Medulla oblongata (tissue), 1 donor: ENCODE results near the gene PHKG2.
"Not testable (repeated sequence)": the region's sequence is repeated elsewhere in the genome, so short reads cannot be mapped to it uniquely, and the experiment has no call there.

Source experiments
- DNase-seq: peaks from one replicate; pipeline ENCODE4 v3.0.0-alpha.2; 2015; ENCODE audit errors: extremely low spot score

PHKG2 gene, protein sequence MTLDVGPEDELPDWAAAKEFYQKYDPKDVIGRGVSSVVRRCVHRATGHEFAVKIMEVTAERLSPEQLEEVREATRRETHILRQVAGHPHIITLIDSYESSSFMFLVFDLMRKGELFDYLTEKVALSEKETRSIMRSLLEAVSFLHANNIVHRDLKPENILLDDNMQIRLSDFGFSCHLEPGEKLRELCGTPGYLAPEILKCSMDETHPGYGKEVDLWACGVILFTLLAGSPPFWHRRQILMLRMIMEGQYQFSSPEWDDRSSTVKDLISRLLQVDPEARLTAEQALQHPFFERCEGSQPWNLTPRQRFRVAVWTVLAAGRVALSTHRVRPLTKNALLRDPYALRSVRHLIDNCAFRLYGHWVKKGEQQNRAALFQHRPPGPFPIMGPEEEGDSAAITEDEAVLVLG

DNA sequence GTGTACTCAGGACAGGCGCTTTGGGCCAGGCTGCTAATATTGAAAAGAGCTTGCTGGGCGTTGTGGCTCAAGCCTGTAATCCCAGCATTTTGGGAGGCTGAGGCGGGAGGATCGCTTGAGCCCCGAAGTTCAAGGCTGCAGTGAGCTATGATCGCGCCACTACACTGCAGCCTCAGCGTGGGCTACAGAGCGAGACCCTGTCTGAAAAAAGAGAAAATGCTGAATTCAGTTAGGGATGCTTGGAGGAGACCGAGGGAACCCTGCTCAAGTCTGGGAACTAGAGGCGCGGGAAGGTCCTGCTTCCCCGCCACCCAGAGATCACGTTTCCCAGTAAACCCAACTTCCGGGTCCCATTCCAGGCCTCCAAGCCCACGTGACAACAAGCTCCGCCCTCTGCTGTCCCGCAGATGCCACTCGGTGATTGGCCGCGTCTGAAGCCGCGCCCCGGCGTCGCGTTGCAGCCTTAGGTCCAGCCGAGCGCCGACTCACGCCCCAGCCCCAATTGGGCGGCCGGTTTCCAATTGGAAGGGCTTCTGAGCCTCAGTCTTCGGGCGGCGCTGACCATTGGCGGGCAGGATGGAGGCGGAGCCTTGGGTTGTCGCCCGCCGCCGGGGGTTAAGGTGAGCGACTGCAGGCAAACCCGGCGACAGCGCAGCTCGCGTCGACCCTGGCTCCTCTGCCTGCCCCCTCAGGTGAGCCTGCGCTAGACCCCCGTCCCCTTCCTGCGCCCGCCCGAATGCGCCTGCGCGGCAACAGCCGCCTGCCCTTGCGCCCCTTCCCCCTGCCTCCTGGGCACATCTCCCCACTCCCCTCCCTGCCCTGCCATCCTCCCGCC is at the start of gene PHKG2:
TSS of gene PHKG2 (plus strand) at position 627 of the 835 bp plus-strand sequence. CDS start 396 bp downstream, outside the sequence.
- DNase-seq = peak; percentile 100

DNA sequence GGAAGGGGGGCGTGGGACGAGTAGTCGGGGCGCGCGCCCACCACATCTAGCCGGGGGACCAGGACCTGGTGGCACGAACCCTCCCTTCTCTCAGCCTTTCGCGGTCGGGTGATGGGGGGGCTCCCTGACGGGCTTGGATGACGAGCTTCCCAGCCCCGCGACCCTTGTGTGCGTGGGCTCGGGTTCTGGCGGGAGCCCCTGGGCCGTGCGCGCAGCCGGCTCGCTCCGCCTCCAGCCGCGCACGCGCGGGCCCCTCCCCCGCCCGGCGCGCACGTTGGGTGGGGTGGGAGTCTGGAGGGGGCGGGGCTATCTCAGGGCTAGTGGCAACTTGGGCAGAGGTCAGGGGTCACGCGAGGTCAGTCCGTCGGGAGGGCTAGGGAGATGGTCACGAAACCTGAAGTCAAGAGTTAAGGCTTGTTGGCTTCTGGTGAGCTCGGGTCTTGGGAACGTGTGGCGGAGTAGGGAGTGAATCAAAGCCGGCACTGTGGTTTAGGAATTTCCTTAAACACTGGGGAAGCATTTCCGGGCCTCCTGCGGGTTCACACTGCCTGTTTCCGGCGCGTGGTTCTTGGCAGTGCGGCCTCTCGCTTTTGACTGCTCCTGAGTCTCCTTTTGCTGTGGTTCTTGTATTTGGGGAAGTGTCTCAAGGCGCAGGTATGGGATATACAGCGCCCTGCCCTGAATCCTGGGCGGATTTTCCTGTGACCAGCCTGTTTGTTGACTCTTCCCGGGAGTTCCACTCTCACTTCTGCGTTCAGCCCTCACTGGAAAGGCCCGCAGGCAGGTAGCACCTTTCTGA is 49.2 kb upstream of the PHKG2 start, which contains the start of gene SRCAP:
TSS of gene SRCAP (plus strand) at position 356 of the 799 bp plus-strand sequence. CDS start 1,654 bp downstream, outside the sequence.
- peak; percentile 89 for DNase-seq

DNA sequence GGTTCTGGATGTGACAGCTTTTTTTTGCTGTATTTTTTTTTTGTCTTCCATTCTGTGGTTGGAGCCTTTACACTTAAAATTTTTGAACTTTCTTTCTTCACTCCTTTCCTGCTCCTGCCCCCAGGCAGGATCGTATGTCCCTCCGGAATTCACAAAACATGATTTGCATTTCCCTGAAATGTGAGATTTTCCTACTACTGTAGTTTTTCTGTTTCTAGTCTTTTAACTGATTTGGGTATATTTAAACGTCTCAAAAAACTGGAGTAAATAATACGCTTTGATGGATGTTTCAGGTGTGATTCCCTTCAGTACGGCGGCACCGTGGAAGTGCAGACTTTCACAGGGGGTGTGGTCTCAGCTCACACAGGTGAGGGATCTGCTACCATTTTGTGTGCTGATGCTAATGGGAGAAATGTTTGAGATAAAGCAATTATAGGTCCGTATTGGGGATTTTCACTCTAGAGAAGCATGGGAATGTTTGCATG is 48.6 kb upstream of the PHKG2 start:
- DNase-seq = no peak

DNA sequence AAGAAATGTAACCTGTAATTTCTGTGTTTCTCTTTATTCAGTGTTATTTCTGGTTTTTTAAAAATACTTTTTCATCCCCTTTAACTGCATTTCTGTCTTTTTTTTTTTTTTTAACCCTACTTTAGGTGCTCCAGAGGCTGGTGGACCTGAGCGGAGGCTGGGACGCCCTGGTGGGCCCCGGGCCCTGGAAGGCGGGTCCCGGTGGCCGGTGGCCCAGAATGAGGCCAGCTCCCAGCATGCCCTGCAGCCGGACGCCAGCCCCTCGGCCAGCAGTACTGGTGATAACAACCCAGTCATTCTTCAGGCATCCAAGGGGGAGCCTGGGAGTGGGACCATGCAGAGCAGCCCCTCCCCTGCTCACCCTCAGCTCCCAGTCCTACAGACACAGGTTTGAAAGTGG is 47.7 kb upstream of the PHKG2 start:
- DNase-seq = no peak

DNA sequence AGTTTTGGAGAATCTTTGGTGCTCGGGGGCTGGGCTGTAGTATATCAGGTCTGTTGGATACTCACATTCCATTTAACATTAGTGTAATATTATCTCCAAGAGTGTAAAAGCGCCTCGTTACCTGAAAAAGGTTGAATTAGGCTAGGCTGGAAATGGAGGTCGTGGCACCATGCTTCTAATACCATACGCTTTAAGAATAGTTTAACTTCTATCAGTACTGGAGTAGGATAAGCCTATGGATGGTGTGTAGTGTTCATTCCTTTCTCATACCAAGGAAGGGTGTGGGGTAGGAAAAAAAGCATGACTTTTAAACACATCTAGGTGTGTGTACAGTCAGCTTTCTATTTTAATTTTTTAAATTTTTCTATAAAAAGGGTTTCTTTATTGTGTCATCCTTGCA is 47.3 kb upstream of the PHKG2 start:
- no peak for DNase-seq

DNA sequence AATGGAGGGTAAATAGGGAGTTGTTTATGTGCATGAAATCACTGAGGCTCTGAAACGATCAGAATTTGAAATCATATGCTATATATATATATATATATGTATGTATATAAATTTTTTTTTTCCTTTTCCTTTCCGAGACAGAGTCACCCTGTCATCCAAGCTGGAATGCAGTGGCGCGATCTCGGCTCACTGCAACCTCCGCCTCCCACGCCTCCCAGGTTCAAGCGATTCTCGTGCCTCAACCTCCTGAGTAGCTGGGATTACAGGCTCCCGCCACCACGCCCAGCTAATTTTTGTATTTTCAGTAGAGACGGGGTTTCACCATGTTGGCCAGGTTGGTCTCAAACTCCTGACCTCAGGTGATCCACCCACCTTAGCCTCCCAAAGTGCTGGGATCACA is 45.2 kb upstream of the PHKG2 start:
- not testable (repeated sequence) for DNase-seq

DNA sequence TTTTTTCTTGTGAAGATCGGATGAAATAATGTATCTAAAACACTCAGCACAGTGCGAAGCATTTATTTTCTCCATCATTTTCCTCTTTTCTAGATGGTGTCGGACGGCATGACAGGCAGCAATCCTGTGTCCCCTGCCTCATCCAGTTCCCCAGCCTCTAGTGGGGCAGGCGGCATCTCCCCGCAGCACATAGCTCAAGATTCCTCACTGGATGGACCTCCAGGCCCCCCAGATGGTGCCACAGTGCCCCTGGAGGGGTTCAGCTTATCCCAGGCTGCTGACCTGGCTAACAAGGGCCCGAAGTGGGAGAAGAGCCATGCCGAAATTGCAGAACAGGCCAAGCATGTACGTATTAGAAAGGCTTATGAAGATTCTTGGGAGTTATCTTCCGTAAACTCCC is 44.3 kb upstream of the PHKG2 start:
- DNase-seq = no peak

DNA sequence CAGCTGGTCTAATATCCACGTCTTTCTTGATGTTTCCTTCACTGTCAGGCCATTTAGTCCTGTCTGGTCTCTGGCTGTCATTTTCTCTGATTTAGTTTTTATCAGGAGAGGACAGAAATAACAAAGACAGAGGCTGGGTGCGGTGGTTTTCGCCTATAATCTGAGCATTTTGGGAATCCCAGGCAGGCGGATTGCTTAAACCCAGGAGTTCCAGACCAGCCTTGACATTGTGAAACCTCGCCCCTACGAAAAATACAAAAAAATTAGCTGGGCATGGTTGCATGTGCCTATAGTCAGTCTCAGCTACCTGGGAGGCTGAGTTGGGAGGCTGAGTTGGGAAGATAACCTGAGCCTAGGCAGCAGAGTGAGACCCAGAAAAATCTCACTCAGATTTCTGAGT is 42.2 kb upstream of the PHKG2 start:
- no peak for DNase-seq

DNA sequence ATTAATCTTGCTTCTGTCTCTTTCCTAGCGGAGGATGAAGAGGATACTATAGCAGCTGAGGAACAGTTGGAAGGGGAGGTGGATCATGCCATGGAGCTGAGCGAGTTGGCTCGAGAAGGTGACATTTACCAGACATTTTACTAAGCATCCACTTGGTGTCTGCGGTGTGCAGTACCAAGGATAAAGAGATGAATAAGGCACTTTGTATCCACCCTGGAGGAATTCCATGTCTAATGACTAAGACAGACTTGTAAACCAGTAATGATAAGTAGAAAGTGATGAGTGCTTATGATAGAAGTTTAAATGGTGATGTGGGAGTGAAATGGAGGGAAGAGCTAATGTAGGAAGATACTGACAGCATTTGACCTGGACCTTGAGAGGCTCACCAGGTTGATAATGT is 37.3 kb upstream of the PHKG2 start:
- no peak for DNase-seq

DNA sequence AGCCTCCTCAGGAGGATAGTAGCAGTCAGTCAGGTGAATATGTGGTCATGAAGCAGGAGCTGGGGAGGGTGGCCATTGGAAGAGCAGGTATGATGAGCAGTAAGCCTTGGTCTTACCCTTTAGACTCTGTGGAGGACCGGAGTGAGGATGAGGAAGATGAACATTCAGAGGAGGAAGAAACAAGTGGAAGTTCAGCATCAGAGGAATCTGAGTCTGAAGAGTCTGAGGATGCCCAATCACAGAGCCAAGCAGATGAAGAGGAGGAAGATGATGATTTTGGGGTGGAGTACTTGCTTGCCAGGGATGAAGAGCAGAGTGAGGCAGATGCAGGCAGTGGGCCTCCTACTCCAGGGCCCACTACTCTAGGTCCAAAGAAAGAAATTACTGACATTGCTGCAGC is 36.5 kb upstream of the PHKG2 start:
- DNase-seq = no peak

DNA sequence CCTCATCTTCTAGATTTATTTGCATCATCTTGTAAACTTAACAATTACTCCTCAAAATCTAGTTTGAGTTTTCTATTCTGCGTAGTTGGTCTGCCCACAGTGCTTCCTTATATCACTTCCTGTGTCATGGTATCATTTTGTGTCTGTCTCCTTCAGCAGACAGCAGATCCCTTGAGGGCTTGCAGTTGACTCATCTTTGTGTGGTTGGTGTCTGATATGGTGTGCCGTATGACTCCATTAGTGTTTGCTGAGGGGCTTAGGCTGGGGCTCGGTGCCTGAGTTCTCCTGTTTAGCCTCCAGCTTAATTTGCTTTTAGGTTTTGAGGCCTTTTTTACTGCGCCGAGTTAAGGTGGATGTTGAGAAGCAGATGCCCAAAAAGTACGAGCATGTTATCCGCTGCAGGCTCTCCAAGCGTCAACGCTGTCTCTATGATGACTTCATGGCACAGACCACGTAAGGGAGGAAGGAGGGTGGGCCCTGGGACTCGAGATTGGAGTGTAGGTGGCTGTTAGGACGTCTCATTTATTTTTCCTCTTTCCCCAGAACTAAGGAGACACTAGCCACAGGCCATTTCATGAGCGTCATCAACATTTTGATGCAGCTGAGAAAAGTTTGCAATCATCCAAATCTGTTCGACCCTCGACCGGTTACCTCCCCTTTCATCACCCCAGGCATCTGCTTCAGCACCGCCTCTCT is 32.3 kb upstream of the PHKG2 start:
- DNase-seq = no peak

DNA sequence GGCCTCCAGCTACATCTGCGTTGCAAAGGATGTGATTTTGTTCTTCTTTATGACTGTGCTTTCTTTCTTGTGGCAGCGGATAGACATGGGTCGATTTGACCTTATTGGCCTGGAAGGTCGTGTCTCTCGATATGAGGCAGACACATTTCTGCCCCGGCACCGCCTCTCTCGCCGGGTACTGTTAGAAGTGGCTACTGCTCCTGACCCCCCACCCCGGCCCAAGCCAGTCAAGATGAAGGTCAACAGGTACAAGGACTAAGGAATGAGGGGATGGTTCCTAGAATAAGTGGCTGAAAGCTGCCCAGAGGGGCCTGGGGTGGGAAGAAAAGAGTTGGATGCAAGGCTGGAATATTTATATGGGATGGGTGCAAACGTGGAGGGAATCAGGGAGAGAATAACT is 28.1 kb upstream of the PHKG2 start:
- no peak for DNase-seq

DNA sequence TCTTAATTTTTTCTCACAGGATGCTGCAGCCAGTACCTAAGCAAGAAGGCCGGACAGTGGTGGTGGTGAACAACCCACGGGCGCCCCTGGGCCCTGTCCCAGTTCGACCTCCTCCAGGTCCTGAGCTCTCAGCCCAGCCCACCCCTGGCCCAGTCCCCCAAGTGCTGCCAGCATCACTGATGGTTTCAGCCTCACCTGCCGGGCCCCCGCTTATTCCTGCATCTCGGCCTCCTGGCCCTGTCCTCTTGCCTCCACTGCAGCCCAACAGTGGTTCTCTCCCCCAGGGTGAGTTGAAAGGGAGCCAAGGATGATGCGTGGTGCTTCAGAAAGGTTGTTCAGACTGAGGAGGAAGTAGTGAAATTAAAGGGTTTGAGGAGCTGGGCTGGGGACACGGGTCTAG is 27.5 kb upstream of the PHKG2 start:
- no peak for DNase-seq

DNA sequence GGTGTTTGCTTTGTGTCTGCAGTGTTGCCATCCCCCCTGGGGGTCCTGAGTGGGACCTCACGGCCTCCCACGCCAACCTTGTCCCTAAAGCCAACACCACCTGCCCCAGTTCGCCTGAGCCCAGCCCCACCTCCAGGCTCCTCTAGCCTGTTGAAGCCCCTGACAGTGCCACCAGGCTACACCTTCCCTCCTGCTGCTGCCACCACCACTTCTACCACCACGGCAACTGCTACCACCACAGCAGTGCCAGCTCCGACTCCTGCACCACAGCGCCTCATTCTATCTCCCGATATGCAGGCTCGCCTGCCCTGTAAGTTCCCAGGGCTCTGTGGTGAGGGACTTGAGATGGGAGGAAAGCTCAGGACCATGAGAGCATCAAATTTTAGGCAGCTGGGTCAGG is 27.1 kb upstream of the PHKG2 start:
- no peak for DNase-seq

DNA sequence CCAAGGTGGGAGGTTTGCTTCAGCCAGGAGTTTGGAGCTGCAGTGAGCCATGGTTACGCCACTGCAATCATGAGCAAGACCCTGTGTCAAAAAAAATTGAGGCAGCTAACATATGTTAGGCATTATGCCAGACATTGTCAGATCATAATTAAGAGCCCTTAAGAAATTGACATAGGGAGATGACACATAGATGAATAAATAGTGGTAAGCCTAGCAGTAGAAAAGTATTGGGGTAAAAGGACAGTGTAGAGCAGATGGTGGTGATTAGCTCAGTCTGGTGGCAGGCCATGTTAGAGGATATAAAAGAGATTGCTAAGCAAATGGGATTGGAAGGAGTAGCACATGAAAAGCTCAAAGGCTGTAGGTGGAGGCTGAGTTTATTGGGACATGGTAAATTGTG is 26.6 kb upstream of the PHKG2 start:
- DNase-seq = no peak

DNA sequence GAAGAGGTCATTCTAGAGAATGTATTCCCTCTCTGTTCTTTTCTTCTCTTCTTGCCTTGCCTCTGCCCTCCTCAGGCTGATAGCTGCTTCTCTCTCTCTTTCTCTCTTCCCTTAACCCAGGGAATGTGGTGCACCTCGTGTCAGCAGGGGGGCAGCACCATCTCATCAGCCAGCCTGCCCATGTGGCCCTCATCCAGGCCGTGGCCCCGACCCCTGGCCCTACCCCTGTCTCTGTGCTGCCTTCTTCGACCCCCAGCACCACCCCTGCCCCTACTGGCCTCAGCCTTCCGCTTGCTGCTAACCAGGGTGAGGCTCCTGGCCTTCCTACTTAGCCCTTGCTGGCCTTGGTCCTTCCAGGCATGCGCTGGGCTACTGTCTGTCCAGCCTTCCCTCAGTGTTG is 25.8 kb upstream of the PHKG2 start:
- no peak for DNase-seq

DNA sequence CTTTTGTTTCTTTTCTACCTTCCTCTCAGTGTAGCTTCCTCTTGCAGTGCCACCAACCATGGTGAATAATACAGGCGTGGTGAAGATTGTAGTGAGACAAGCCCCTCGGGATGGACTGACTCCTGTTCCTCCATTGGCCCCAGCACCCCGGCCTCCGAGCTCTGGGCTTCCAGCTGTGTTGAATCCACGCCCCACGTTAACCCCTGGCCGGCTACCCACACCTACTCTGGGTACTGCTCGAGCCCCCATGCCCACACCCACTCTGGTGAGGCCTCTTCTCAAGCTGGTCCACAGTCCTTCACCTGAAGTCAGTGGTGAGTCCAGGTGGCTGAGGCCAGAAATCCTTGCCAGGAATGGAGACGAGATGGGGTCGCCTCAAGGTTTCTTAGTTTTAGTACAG is 25.3 kb upstream of the PHKG2 start:
- DNase-seq = no peak

DNA sequence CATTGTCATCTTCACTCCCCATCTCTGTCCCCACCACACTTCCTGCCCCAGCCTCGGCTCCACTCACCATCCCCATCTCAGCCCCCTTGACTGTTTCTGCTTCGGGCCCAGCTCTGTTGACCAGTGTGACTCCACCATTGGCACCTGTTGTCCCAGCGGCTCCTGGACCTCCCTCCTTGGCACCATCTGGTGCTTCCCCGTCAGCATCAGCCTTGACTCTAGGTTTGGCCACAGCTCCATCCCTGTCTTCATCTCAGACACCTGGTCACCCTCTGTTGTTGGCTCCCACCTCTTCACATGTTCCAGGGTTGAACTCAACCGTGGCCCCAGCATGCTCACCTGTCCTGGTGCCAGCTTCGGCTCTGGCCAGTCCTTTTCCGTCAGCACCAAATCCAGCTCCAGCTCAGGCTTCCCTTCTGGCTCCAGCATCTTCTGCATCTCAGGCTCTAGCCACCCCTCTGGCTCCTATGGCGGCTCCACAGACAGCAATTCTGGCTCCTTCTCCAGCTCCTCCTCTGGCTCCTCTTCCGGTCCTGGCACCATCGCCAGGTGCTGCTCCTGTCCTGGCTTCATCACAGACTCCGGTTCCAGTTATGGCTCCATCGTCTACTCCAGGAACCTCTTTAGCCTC is 24.4 kb upstream of the PHKG2 start:
- DNase-seq = no peak

DNA sequence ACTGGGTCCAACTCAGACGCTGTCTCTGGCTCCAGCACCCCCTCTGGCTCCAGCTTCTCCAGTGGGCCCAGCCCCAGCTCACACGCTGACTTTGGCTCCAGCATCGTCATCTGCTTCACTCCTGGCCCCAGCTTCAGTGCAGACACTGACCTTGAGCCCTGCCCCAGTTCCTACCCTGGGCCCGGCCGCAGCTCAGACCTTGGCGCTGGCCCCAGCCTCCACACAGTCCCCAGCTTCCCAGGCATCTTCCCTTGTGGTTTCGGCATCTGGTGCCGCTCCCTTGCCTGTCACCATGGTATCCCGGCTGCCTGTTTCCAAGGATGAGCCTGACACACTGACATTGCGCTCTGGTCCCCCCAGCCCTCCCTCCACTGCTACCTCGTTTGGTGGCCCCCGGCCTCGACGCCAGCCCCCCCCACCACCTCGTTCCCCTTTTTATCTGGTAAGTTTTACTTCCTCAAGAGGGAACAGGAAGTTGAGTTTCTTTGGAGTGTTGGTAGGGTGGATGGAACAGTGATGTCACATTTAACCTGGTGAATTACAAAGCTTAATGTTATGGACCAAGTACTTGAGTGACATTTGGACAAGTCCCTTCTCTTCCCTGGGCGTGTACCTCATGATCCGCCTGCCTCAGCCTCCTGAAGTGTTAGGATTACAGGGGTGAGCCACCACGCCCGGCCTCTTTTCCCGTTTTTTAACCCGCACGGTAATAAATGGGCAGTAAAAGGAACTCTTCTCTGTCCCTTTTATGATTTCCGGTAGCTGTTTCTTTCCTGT is 23.4 kb upstream of the PHKG2 start:
- peak; percentile 61 for DNase-seq

DNA sequence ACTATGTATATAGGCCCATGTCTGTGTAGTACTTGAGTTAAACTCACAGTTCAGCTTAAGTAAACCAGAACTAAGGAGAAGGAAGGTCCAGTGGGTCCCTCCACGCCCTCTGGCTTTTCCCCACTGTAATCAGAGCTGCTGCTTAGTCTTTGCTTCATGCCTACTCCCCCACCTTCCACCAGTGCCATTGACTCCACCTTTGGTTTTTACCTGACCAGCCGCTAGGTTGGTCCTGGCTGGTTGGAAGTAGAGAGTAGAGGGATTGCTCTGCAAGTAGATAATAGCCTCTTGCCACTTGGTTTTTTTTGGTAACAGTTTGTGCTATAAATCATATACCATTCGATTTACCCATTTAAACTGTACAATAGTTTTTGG is 22.8 kb upstream of the PHKG2 start:
- DNase-seq = no peak
